ENCODE data around the gene ACTR3.

The ACTR3 gene

GRCh38 chr2:113986762-113987290, 96.9 kb downstream of the ACTR3 start:
- no peaks in the 10 kb centered on the region for H3K9me2 ChIP-seq (replicated peaks; ENCODE audit: low read depth, low read length)

DNA sequence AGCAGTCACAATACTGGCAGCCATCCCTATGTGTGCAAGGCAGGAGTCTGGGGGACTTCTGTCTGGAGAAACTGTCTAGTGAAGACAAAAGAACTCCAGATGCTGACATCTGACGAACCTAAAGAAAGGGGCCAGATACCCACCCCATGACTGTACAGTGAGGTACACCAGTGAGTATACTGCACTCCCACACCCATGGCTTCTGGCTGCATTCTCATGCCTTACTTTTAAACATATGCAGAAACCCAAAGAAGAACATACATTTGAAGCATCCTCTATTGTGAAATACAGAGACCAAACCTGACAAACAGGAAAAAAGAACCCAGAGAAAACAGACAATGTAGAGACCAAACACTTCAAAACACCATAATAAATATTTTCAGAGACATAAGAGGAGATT, 102.2 kb downstream of the ACTR3 start:
- Histone ChIP-seq H3K4me1 (ENCODE audit: insufficient read depth, low read length, poor library complexity, severe bottlenecking) (no peaks in the 10 kb centered on the region), H3K4me2 (ENCODE audit: low read depth, low read length, poor library complexity, severe bottlenecking) (no peak overlapping the region), H3K4me3 (ENCODE audit: low read length, poor library complexity, severe bottlenecking) (no peak overlapping the region), H3K9me2 (replicated peaks; ENCODE audit: low read depth, low read length) (no peaks in the 10 kb centered on the region), H3K9ac (ENCODE audit: low read depth, low read length, poor library complexity, severe bottlenecking) (no peak overlapping the region), H3K9me3 (ENCODE audit: insufficient read depth, low read depth, low read length) (no peaks in the 10 kb centered on the region), H2AFZ (ENCODE audit: low read length) (no peak overlapping the region), H3K79me2 (ENCODE audit: insufficient read depth, low read length) (no peaks in the 10 kb centered on the region), H3F3A (ENCODE audit: low read depth) (no peaks in the 10 kb centered on the region), H4K20me1 (ENCODE audit: insufficient read depth, low read length, poor library complexity, severe bottlenecking) (no peaks in the 10 kb centered on the region), H3K27me3 (ENCODE audit: insufficient read depth, low read length, poor library complexity, severe bottlenecking) (no peaks in the 10 kb centered on the region), H3K36me3 (ENCODE audit: insufficient read depth, low read length) (no peaks in the 10 kb centered on the region)
- TF ChIP-seq CTCF (conservative IDR thresholded peaks at IDR 0.05; ENCODE audit: low read length) (no peak), EZH2phosphoT487 (IDR thresholded peaks at IDR 0.05; ENCODE audit: borderline replicate concordance) (no peak)

More at GRCh38 chr2:113986762-113987290, 96.9 kb downstream of the ACTR3 start:
- Histone ChIP-seq H2AFZ (ENCODE audit: low read length) (no peak overlapping the region), H3K9ac (ENCODE audit: low read depth, low read length, poor library complexity, severe bottlenecking) (no peak overlapping the region), H4K20me1 (ENCODE audit: insufficient read depth, low read length, poor library complexity, severe bottlenecking) (no peaks in the 10 kb centered on the region), H3K79me2 (ENCODE audit: insufficient read depth, low read length) (no peaks in the 10 kb centered on the region), H3K27me3 (ENCODE audit: insufficient read depth, low read length, poor library complexity, severe bottlenecking) (no peaks in the 10 kb centered on the region), H3K4me2 (ENCODE audit: low read depth, low read length, poor library complexity, severe bottlenecking) (no peak overlapping the region), H3F3A (ENCODE audit: low read depth) (no peaks in the 10 kb centered on the region), H3K4me3 (ENCODE audit: low read length, poor library complexity, severe bottlenecking) (no peak overlapping the region), H3K4me1 (ENCODE audit: insufficient read depth, low read length, poor library complexity, severe bottlenecking) (no peaks in the 10 kb centered on the region), H3K9me3 (ENCODE audit: insufficient read depth, low read depth, low read length) (no peaks in the 10 kb centered on the region), H3K36me3 (ENCODE audit: insufficient read depth, low read length) (no peaks in the 10 kb centered on the region)
- TF ChIP-seq CTCF (conservative IDR thresholded peaks at IDR 0.05; ENCODE audit: low read length) = no peak
- no peak for TF ChIP-seq EZH2phosphoT487 (IDR thresholded peaks at IDR 0.05; ENCODE audit: borderline replicate concordance)

DNA sequence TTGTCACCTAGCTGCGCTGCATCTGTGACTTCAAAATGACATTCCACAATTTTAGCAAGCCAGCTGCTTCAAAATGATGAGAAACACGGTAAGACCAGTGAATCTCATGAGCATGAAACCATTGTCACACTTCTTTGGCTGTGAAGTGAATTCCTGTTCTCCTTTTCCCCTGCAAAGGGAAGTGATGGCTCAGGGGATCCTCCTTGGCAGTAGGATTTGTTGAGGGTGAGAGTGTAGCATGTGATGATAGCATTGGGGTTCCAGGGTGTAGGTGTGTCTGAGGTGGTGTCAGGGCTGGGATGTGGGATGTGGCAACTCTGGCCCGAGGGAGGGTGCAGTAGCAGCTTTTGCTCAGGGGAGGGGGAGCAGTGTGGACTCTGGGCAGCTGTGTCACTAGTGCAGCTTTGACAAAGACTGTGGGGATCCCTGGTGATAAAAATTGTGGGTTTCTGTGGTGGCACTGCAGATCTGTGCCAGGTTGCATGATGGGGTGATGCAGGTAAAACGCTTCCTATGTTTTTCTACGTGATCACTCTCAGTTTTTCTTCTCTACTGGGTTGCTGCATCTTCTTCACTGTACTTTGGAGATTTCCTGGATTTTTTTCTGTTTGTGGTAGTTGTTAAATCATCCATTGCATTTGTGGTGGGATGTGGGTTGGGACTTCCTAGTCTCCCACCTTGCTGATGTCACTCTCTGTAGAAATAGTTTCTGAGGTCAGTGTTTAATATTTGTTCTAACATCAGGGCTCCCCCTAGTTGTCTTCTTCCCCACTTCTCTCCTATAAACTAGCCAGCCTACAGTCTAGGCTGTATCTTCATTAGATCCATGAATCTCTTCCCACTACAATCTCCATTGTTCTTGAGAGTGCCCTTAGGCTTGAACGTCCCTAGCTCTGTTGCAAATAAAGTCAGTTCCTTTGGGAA, 107.0 kb downstream of the ACTR3 start:
- Histone ChIP-seq H3K79me2 (ENCODE audit: insufficient read depth, low read length) (no peaks in the 10 kb centered on the region), H3F3A (ENCODE audit: low read depth) (no peaks in the 10 kb centered on the region), H3K9me2 (replicated peaks; ENCODE audit: low read depth, low read length) (no peaks in the 10 kb centered on the region), H3K4me1 (ENCODE audit: insufficient read depth, low read length, poor library complexity, severe bottlenecking) (no peaks in the 10 kb centered on the region), H3K4me2 (ENCODE audit: low read depth, low read length, poor library complexity, severe bottlenecking) (no peak overlapping the region), H3K4me3 (ENCODE audit: low read length, poor library complexity, severe bottlenecking) (no peak overlapping the region), H3K36me3 (ENCODE audit: insufficient read depth, low read length) (no peaks in the 10 kb centered on the region), H3K9me3 (ENCODE audit: insufficient read depth, low read depth, low read length) (no peaks in the 10 kb centered on the region), H3K9ac (ENCODE audit: low read depth, low read length, poor library complexity, severe bottlenecking) (no peak overlapping the region), H3K27me3 (ENCODE audit: insufficient read depth, low read length, poor library complexity, severe bottlenecking) (no peaks in the 10 kb centered on the region), H2AFZ (ENCODE audit: low read length) (no peak overlapping the region), H4K20me1 (ENCODE audit: insufficient read depth, low read length, poor library complexity, severe bottlenecking) (no peaks in the 10 kb centered on the region)
- TF ChIP-seq CTCF (conservative IDR thresholded peaks at IDR 0.05; ENCODE audit: low read length) (no peak), EZH2phosphoT487 (IDR thresholded peaks at IDR 0.05; ENCODE audit: borderline replicate concordance) (no peak)

Measured in Loucy (cell line).